Measurements from ENCODE around the gene SET.

DNA sequence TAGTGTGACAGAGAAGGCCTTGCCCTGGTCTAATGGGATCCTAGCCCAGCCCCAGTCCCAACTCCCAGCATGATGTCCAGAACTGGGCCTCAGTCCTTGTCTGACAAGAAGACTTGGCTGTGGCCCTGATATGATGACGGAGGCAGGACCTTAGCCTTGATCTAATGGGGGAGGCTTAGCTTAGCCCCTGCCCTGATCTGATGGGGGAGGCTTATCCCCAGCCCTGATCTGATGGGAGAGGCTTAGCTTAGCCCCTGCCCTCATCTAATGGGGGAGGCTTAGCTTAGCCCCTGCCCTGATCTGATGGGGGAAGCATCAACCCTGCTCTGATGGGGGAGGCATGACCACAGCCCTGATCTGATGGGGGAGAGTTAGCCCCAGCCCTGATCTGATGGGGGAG lies 17.0 kb downstream of the SET start:
- no peak for TF ChIP-seq CTCF (IDR thresholded peaks at IDR 0.05; ENCODE audit: extremely low read depth in 1 of 2, insufficient read depth in 1 of 2, low read depth in 1 of 2, low read length in 2 of 2)
- TF ChIP-seq POLR2A (IDR thresholded peaks at IDR 0.05; ENCODE audit: low read depth, low read length): no peak
- TF ChIP-seq POLR2AphosphoS5 (IDR thresholded peaks at IDR 0.05; ENCODE audit: insufficient read depth, low read depth, low read length): no peak
- TF ChIP-seq EZH2 (IDR thresholded peaks at IDR 0.05; ENCODE audit: borderline replicate concordance, low read depth, low read length, severe bottlenecking): no peak
- no peak for TF ChIP-seq FOS (IDR thresholded peaks at IDR 0.05; ENCODE audit: borderline replicate concordance, insufficient read depth, low read length)
- TF ChIP-seq MAX (IDR thresholded peaks at IDR 0.05; ENCODE audit: insufficient read depth, insufficient read length): no peak
